Inflammatory macrophage treated with lipopolysaccharide for 4 hours (primary cell): ENCODE measurements around the gene SUGP2.

Experiments
- DNase-seq: peaks from one replicate; pipeline ENCODE4 v3.0.0-alpha.2; 2020

SUGP2 gene

GRCh38 chr19:18948075-18948975 lies 85.0 kb downstream of the SUGP2 start:
- no peak for DNase-seq

- DNase-seq = no peak
Observed at GRCh38 chr19:18946918-18947317, 86.4 kb downstream of the SUGP2 start.

- no peak for DNase-seq
Observed at GRCh38 chr19:18946335-18946734, 87.0 kb downstream of the SUGP2 start.

- no peak for DNase-seq
Observed at GRCh38 chr19:18945297-18945696, 88.0 kb downstream of the SUGP2 start.

GRCh38 chr19:18943465-18943864 lies 89.9 kb downstream of the SUGP2 start:
- DNase-seq = no peak

- DNase-seq = no peak
Observed at GRCh38 chr19:18942692-18943091, 90.6 kb downstream of the SUGP2 start.

- no peak for DNase-seq
Observed at GRCh38 chr19:18941628-18942354, 91.5 kb downstream of the SUGP2 start.
